IMR-90 (cell line): Measurements from ENCODE around the gene CHIC1. TPM values are rescaled to one million over a fixed set of nuclear protein-coding genes. Genes with fewer than 3 reads are reported as not detected.

Experiments used
- ATAC-seq: fragments of 200-7000 bp; cut with Tn5 transposase; 2 replicates; pipeline ENCODE4 v1.9.1; 2020; ENCODE audit warnings: low read depth, mild to moderate bottlenecking, moderate library complexity
- BruUV-seq: library from RNA; stranded (reverse); fragments of 400-500 nt; replicated peaks from 2 replicates; lab custom pipeline; 2021; lab: Mats Ljungman, UMichigan
- CTCF ChIA-PET: fragments of 300-600 bp; formaldehyde crosslinking; extraction: SDS; loops from one replicate; lab custom pipeline; 2021; ENCODE audit warnings: antibody characterized with exemption; lab: Yijun Ruan, JAX
- POLR2A ChIA-PET: fragments of 300-600 bp; sonication (Branson Sonifier 250); formaldehyde crosslinking; loops from one replicate; lab custom pipeline; 2022; ENCODE audit warnings: antibody characterized with exemption; ENCODE audit not compliant: unreplicated experiment; lab: Charles Lee
- DNase-seq: peaks from one replicate; pipeline ENCODE4 v3.0.0; 2013
- H2AFZ ChIP-seq: replicated peaks from 2 replicates; pipeline ENCODE3; 2013; ENCODE audit warnings: low read length, mild to moderate bottlenecking; ENCODE audit not compliant: poor library complexity
- H2AK5ac ChIP-seq: 2 replicates; pipeline ENCODE4 v1.6.1; 2013; ENCODE audit warnings: low read depth, low read length, inconsistent platforms
- H2AK9ac ChIP-seq: replicated peaks from 2 replicates; pipeline ENCODE3; 2013; ENCODE audit warnings: mild to moderate bottlenecking, low read depth, low read length, moderate library complexity; ENCODE audit not compliant: poor library complexity
- H2BK120ac ChIP-seq: 2 replicates; pipeline ENCODE4 v1.6.1; 2013; ENCODE audit warnings: low read depth, low read length, inconsistent platforms
- H2BK15ac ChIP-seq: 3 replicates; pipeline ENCODE4 v1.6.1; 2013; ENCODE audit warnings: low read depth, low read length, inconsistent platforms
- H2BK20ac ChIP-seq: 2 replicates; pipeline ENCODE4 v1.6.1; 2013; ENCODE audit warnings: low read depth, mild to moderate bottlenecking, inconsistent platforms, low read length, moderate library complexity
- H2BK5ac ChIP-seq: 2 replicates; pipeline ENCODE4 v1.6.1; 2013; ENCODE audit warnings: mild to moderate bottlenecking, low read depth, low read length, inconsistent platforms; ENCODE audit not compliant: poor library complexity, severe bottlenecking
- H3K14ac ChIP-seq: replicated peaks from 2 replicates; pipeline ENCODE4 v1.6.1; 2013; ENCODE audit warnings: low read depth, low read length, inconsistent platforms
- H3K18ac ChIP-seq: 2 replicates; pipeline ENCODE4 v1.6.1; 2013; ENCODE audit warnings: low read depth, low read length, control low read depth
- H3K23ac ChIP-seq: 2 replicates; pipeline ENCODE4 v1.6.1; 2013; ENCODE audit warnings: low read depth, low read length, inconsistent platforms
- H3K27ac ChIP-seq: 2 replicates; pipeline ENCODE4 v1.5.1; 2013; ENCODE audit warnings: mild to moderate bottlenecking, control low read depth, low read length; ENCODE audit not compliant: insufficient read depth
- H3K27me3 ChIP-seq: 2 replicates; pipeline ENCODE4 v1.6.1; 2013; ENCODE audit warnings: low read length; ENCODE audit not compliant: control insufficient read depth, insufficient read depth
- H3K36me3 ChIP-seq: 2 replicates; pipeline ENCODE4 v1.6.1; 2013; ENCODE audit warnings: low read length, mixed read lengths; ENCODE audit not compliant: control insufficient read depth, insufficient read depth
- H3K4ac ChIP-seq: 2 replicates; pipeline ENCODE4 v1.6.1; 2013; ENCODE audit warnings: low read depth, low read length, inconsistent platforms
- H3K4me1 ChIP-seq: 2 replicates; pipeline ENCODE4 v1.6.1; 2013; ENCODE audit warnings: low read length, mixed read lengths; ENCODE audit not compliant: control insufficient read depth, insufficient read depth
- H3K4me2 ChIP-seq: 2 replicates; pipeline ENCODE4 v1.6.1; 2013; ENCODE audit warnings: low read depth, mild to moderate bottlenecking, control low read depth, low read length, moderate library complexity
- H3K4me3 ChIP-seq: 2 replicates; pipeline ENCODE4 v1.5.1; 2013; ENCODE audit warnings: low read depth, mild to moderate bottlenecking, control low read depth, low read length, moderate library complexity; ENCODE audit not compliant: insufficient read depth
- H3K56ac ChIP-seq: 2 replicates; pipeline ENCODE4 v1.6.1; 2013; ENCODE audit warnings: low read length, inconsistent platforms; ENCODE audit not compliant: insufficient read depth; ENCODE audit errors: extremely low read depth
- H3K79me1 ChIP-seq, 2 experiments: 2 replicates each; pipeline ENCODE4 v1.6.1; 2013; ENCODE audit warnings: low read length in 2 of 2, inconsistent platforms in 1 of 2, low read depth in 1 of 2
- H3K9ac ChIP-seq: 2 replicates; pipeline ENCODE4 v1.6.1; 2013; ENCODE audit warnings: low read depth, low read length, control low read depth
- H3K9me1 ChIP-seq: 2 replicates; pipeline ENCODE4 v1.6.1; 2013; ENCODE audit warnings: low read length, inconsistent platforms; ENCODE audit not compliant: insufficient read depth
- H3K9me3 ChIP-seq: 2 replicates; pipeline ENCODE4 v1.6.1; 2013; ENCODE audit warnings: low read length; ENCODE audit not compliant: control insufficient read depth, insufficient read depth
- H4K20me1 ChIP-seq: 2 replicates; pipeline ENCODE4 v1.6.1; 2013; ENCODE audit warnings: low read length, inconsistent platforms; ENCODE audit not compliant: insufficient read depth
- H4K5ac ChIP-seq: 2 replicates; pipeline ENCODE4 v1.6.1; 2013; ENCODE audit warnings: mild to moderate bottlenecking, low read depth, low read length, control low read depth
- H4K8ac ChIP-seq, 2 experiments: 2 replicates each; pipeline ENCODE4 v1.6.1; 2013; ENCODE audit warnings: low read depth in 2 of 2, low read length in 2 of 2, control low read depth in 1 of 2, inconsistent platforms in 1 of 2
- H4K91ac ChIP-seq: 2 replicates; pipeline ENCODE4 v1.6.1; 2013; ENCODE audit warnings: low read depth, low read length, inconsistent platforms; ENCODE audit not compliant: insufficient read depth
- FOS ChIP-seq: fragments of 150-350 bp; IDR thresholded peaks from 2 replicates; pipeline ENCODE4 v1.6.1; 2016; ENCODE audit warnings: low read depth, low read length
- MAZ ChIP-seq: IDR thresholded peaks from 2 replicates; pipeline ENCODE4 v1.6.1; 2012; ENCODE audit warnings: low read depth, mild to moderate bottlenecking, low read length, improper control_type of control experiment, moderate library complexity, borderline replicate concordance
- NFE2L2 ChIP-seq: fragments of 150-350 bp; IDR thresholded peaks from 2 replicates; pipeline ENCODE4 v1.6.1; 2016; ENCODE audit warnings: low read depth, mild to moderate bottlenecking, low read length
- RAD21 ChIP-seq: IDR thresholded peaks from 2 replicates; pipeline ENCODE4 v1.6.1; 2012; ENCODE audit warnings: low read length, improper control_type of control experiment
- SMC3 ChIP-seq: fragments of 150-350 bp; IDR thresholded peaks from 2 replicates; pipeline ENCODE4 v1.6.1; 2016; ENCODE audit warnings: low read depth, mild to moderate bottlenecking, antibody characterized with exemption, low read length, moderate library complexity
- USF2 ChIP-seq: fragments of 150-350 bp; IDR thresholded peaks from 2 replicates; pipeline ENCODE4 v1.6.1; 2017; ENCODE audit warnings: mild to moderate bottlenecking, antibody characterized with exemption, low read length, low read depth
- dilution Hi-C: fragments of 300-500 bp; cut with HindIII; formaldehyde crosslinking; loops from one replicate; pipeline ENCODE4 v1.14.3; 2018; ENCODE audit warnings: low sequenced_read_pairs; ENCODE audit not compliant: unreplicated experiment
- in situ Hi-C: fragments of 300-500 bp; cut with MboI; formaldehyde crosslinking; loops from 3 replicates; pipeline ENCODE4 v1.14.3; 2019; ENCODE audit warnings: low sequenced_read_pairs, inconsistent platforms, mixed read lengths
- intact Hi-C: fragments of 100-400 bp; cut with micrococcal nuclease; formaldehyde crosslinking; loops from 2 replicates; pipeline ENCODE4 v1.10.0; 2022
- polyA plus RNA-seq, 3 experiments: library from polyadenylated mRNA; depleted of rRNA; stranded (reverse); fragments of >200 nt; gene quantifications; 2 replicates each; pipeline ENCODE4 v1.2.3, GENCODE V29; 2012; ENCODE audit warnings: low replicate concordance in 1 of 3
- total RNA-seq: library from RNA; depleted of rRNA; stranded (reverse); fragments of >200 nt; gene quantifications from 2 replicates; pipeline ENCODE4 v1.2.3, GENCODE V29; 2012

The CHIC1 gene
- total and polyA plus RNA-seq, 2 of the 4 experiments (the other 2 are of a cell fraction): 4.0 to 7.3 TPM

- POLR2A ChIA-PET: no interaction called here
- BruUV-seq: no TSS peak
Measured at GRCh38 chrX:73681408-73681807, 118.4 kb downstream of the CHIC1 start.

More at GRCh38 chrX:73681408-73681807, 118.4 kb downstream of the CHIC1 start:
- TF ChIP-seq MAZ: no peak
- TF ChIP-seq FOS: no peak
- TF ChIP-seq RAD21: no peak
- no peak for TF ChIP-seq SMC3
- TF ChIP-seq NFE2L2: no peak
- no peak for TF ChIP-seq USF2
- no peak overlapping the region for H4K91ac ChIP-seq
- H2BK5ac ChIP-seq: no peak overlapping the region
- H3K27me3 ChIP-seq: no peaks in the 10 kb centered on the region; the same call in none of the 2 replicates
- no peaks in the 10 kb centered on the region for H3K9me3 ChIP-seq
- CTCF ChIA-PET: no interaction called here
- H3K4me1 ChIP-seq: no peaks in the 10 kb centered on the region
- H3K36me3 ChIP-seq: no peaks in the 10 kb centered on the region
- H2BK20ac ChIP-seq: no peak overlapping the region
- no peak overlapping the region for H4K5ac ChIP-seq
- dilution Hi-C loops (no loop called here), intact Hi-C loops (no loop called here), in situ Hi-C loops (no loop called here)
- H4K8ac ChIP-seq: no peak overlapping the region
- H3K79me1 ChIP-seq: no peaks in the 10 kb centered on the region
- H3K18ac ChIP-seq: no peak overlapping the region
- H3K23ac ChIP-seq: no peak overlapping the region
- H3K4me2 ChIP-seq: no peak overlapping the region
- DNase-seq (no peak), ATAC-seq (no peak)
- no peaks in the 10 kb centered on the region for H3K9me1 ChIP-seq
- no peak overlapping the region for H2AFZ ChIP-seq
- no peak overlapping the region for H3K4ac ChIP-seq
- no peak overlapping the region for H2AK5ac ChIP-seq
- no peak overlapping the region for H2BK120ac ChIP-seq
- H2AK9ac ChIP-seq: no peak overlapping the region
- no peak overlapping the region for H3K27ac ChIP-seq
- no peak overlapping the region for H3K9ac ChIP-seq
- H3K4me3 ChIP-seq: no peak overlapping the region
- H3K14ac ChIP-seq: no peak overlapping the region
- no peak overlapping the region for H3K56ac ChIP-seq
- H4K20me1 ChIP-seq: no peaks in the 10 kb centered on the region
- no peak overlapping the region for H2BK15ac ChIP-seq
